HG03175 (cell line): ENCODE data around the gene C1QTNF9.
"Not testable (repeated sequence)": the region's sequence is repeated elsewhere in the genome, so short reads cannot be mapped to it uniquely, and the experiment has no call there.

Experiments used
- ATAC-seq: cut with Tn5 transposase; IDR thresholded peaks from one replicate; pipeline ENCODE4 v1.9.1; 2021; ENCODE audit warnings: mild to moderate bottlenecking, moderate library complexity; ENCODE audit not compliant: unreplicated experiment

C1QTNF9 gene

GRCh38 chr13:24359252-24359651, 49.9 kb downstream of the C1QTNF9 start:
- ATAC-seq = not testable (repeated sequence)

GRCh38 chr13:24360106-24360505, 50.7 kb downstream of the C1QTNF9 start:
- ATAC-seq = no peak

- ATAC-seq = no peak
These were observed 51.7 kb downstream of the C1QTNF9 start for GRCh38 chr13:24361113-24361512.

- no peak for ATAC-seq
These were observed 52.5 kb downstream of the C1QTNF9 start for GRCh38 chr13:24361852-24362366.

- no peak for ATAC-seq
These were observed 53.1 kb downstream of the C1QTNF9 start for GRCh38 chr13:24362435-24362952.

GRCh38 chr13:24365191-24365590, 55.8 kb downstream of the C1QTNF9 start:
- no peak for ATAC-seq

- ATAC-seq = not testable (repeated sequence)
These were observed 56.9 kb downstream of the C1QTNF9 start for GRCh38 chr13:24366315-24366714.

- ATAC-seq = not testable (repeated sequence)
These were observed 61.9 kb downstream of the C1QTNF9 start for GRCh38 chr13:24371273-24371672.
